Measurements from ENCODE around the gene TLR10. TPM values are rescaled to one million over a fixed set of nuclear protein-coding genes. Genes with fewer than 3 reads are reported as not detected.

TLR10 gene
- total and polyA plus RNA-seq, 3 experiments from 2014 or later, result not detected

GRCh38 chr4:38734446-38734845, 48.3 kb downstream of the TLR10 start:
- no peak for DNase-seq
- ChIA-PET POLR2A (no interaction called here), CTCF (interaction anchor here (1.2 to 3.3 kb wide), 2 partner anchors 25 to 556 kb away, joined by 4 to 31 read pairs; no protein-coding TSS in a partner anchor)
- Histone ChIP-seq H3K27me3 (ENCODE audit: insufficient read depth, low read length, poor library complexity, severe bottlenecking) (no peaks in the 10 kb centered on the region), H3K9me3 (ENCODE audit: low read length) (no peaks in the 10 kb centered on the region), H3K4me3 (ENCODE audit: low read length) (no peak overlapping the region), H3K4me1 (ENCODE audit: insufficient read depth, low read length) (peaks cover 10% of the 10 kb centered on the region), H3K36me3 (ENCODE audit: insufficient read depth, low read length) (no peaks in the 10 kb centered on the region), H3K27ac (ENCODE audit: low read depth, low read length) (no peak overlapping the region)
- Mint-ChIP-seq H3K36me3 (peaks cover 0 to 4% (median 0%) of the 10 kb centered on the region in 3 donors), H3K9me3 (peaks cover 0 to 3% (median 2%) of the 10 kb centered on the region in 5 donors), H3K27me3 (peaks cover 1 to 8% of the 10 kb centered on the region in 2 donors), H3K4me1 (peaks cover 9 to 11% (median 10%) of the 10 kb centered on the region in 3 donors), H3K27ac (peak overlapping the region in 1 of 8 donors; percentile 11), H3K4me3 (no peak overlapping the region)

- ChIA-PET POLR2A (no interaction called here), CTCF (interaction anchor here (3.3 kb wide), 1 partner anchor 555 kb away, joined by 31 read pairs; no protein-coding TSS in a partner anchor)
- H3K27ac ChIP-seq (ENCODE audit: low read depth, low read length), result no peak overlapping the region
- Mint-ChIP-seq H3K36me3 (peaks cover 0 to 4% (median 0%) of the 10 kb centered on the region in 3 donors), H3K27ac (peak overlapping the region in 1 of 8 donors; percentile 78), H3K4me3 (peak overlapping the region in 3 of 7 donors; percentile 13 to 46 (median 27)), H3K9me3 (peaks cover 0 to 3% (median 2%) of the 10 kb centered on the region in 5 donors), H3K27me3 (peaks cover 1 to 8% of the 10 kb centered on the region in 2 donors), H3K4me1 (peaks cover 10 to 16% (median 14%) of the 10 kb centered on the region in 3 donors)
- H3K9me3 ChIP-seq (ENCODE audit: low read length), result no peaks in the 10 kb centered on the region
- no peak for DNase-seq
- no peak overlapping the region for H3K4me3 ChIP-seq (ENCODE audit: low read length)
- peaks cover 10% of the 10 kb centered on the region for H3K4me1 ChIP-seq (ENCODE audit: insufficient read depth, low read length)
- no peaks in the 10 kb centered on the region for H3K36me3 ChIP-seq (ENCODE audit: insufficient read depth, low read length)
- H3K27me3 ChIP-seq (ENCODE audit: insufficient read depth, low read length, poor library complexity, severe bottlenecking), result no peaks in the 10 kb centered on the region
These were observed 49.1 kb downstream of the TLR10 start for GRCh38 chr4:38733663-38734062.

GRCh38 chr4:38730830-38731646, 51.8 kb downstream of the TLR10 start:
- Mint-ChIP-seq H3K4me1 (peaks cover 10 to 22% (median 19%) of the 10 kb centered on the region in 3 donors), H3K27ac (peak overlapping the region in 1 of 8 donors; percentile 65), H3K4me3 (peak overlapping the region in 5 of 7 donors; percentile 19 to 52 (median 46)), H3K27me3 (peaks cover 0 to 1% of the 10 kb centered on the region in 2 donors), H3K9me3 (peaks cover 0 to 3% (median 2%) of the 10 kb centered on the region in 5 donors), H3K36me3 (no peaks in the 10 kb centered on the region)
- ChIA-PET CTCF (interaction anchor here (0.7 to 7.8 kb wide), 25 partner anchors 9 to 685 kb away, joined by 3 to 170 read pairs (median 4); partner anchors contain the start of gene TLR1), POLR2A (interaction anchor here (0.8 kb wide), 1 partner anchor 26 kb away, joined by 3 read pairs; no protein-coding TSS in a partner anchor)
- no peaks in the 10 kb centered on the region for H3K27me3 ChIP-seq (ENCODE audit: insufficient read depth, low read length, poor library complexity, severe bottlenecking)
- H3K36me3 ChIP-seq (ENCODE audit: insufficient read depth, low read length), result no peaks in the 10 kb centered on the region
- no peak overlapping the region for H3K27ac ChIP-seq (ENCODE audit: low read depth, low read length)
- peak; percentile 70 to 87 (median 71) for DNase-seq
- H3K9me3 ChIP-seq (ENCODE audit: low read length), result no peaks in the 10 kb centered on the region
- peaks cover 10% of the 10 kb centered on the region for H3K4me1 ChIP-seq (ENCODE audit: insufficient read depth, low read length)
- no peak overlapping the region for H3K4me3 ChIP-seq (ENCODE audit: low read length)

GRCh38 chr4:38730493-38730829, 52.3 kb downstream of the TLR10 start:
- Histone ChIP-seq H3K27ac (ENCODE audit: low read depth, low read length) (no peak overlapping the region), H3K4me1 (ENCODE audit: insufficient read depth, low read length) (peaks cover 10% of the 10 kb centered on the region), H3K4me3 (ENCODE audit: low read length) (no peak overlapping the region), H3K9me3 (ENCODE audit: low read length) (no peaks in the 10 kb centered on the region), H3K36me3 (ENCODE audit: insufficient read depth, low read length) (no peaks in the 10 kb centered on the region), H3K27me3 (ENCODE audit: insufficient read depth, low read length, poor library complexity, severe bottlenecking) (no peaks in the 10 kb centered on the region)
- CTCF ChIA-PET, result interaction anchor here (0.8 to 7.8 kb wide), 16 partner anchors 10 to 684 kb away, joined by 3 to 170 read pairs (median 5); no protein-coding TSS in a partner anchor
- DNase-seq, result no peak
- H3K36me3 Mint-ChIP-seq, result no peaks in the 10 kb centered on the region
- peaks cover 0 to 3% (median 2%) of the 10 kb centered on the region in 5 donors for H3K9me3 Mint-ChIP-seq
- peaks cover 10 to 22% (median 19%) of the 10 kb centered on the region in 3 donors for H3K4me1 Mint-ChIP-seq
- H3K4me3 Mint-ChIP-seq, result peak overlapping the region in 2 of 7 donors; percentile 46 to 52
- POLR2A ChIA-PET, result no interaction called here
- no peak overlapping the region for H3K27ac Mint-ChIP-seq
- peaks cover 0 to 1% of the 10 kb centered on the region in 2 donors for H3K27me3 Mint-ChIP-seq

GRCh38 chr4:38728631-38729141, 54.1 kb downstream of the TLR10 start:
- H3K27ac Mint-ChIP-seq, result no peak overlapping the region
- H3K4me3 Mint-ChIP-seq, result no peak overlapping the region
- no peak overlapping the region for H3K4me3 ChIP-seq (ENCODE audit: low read length)
- H3K4me1 Mint-ChIP-seq, result peaks cover 15 to 30% (median 23%) of the 10 kb centered on the region in 3 donors
- H3K9me3 Mint-ChIP-seq, result peaks cover 0 to 2% (median 0%) of the 10 kb centered on the region in 5 donors
- H3K36me3 ChIP-seq (ENCODE audit: insufficient read depth, low read length), result no peaks in the 10 kb centered on the region
- ChIA-PET POLR2A (no interaction called here), CTCF (interaction anchor here (1.1 to 7.8 kb wide), 5 partner anchors 10 to 666 kb away, joined by 3 to 170 read pairs (median 12); no protein-coding TSS in a partner anchor)
- peaks cover 10% of the 10 kb centered on the region for H3K4me1 ChIP-seq (ENCODE audit: insufficient read depth, low read length)
- DNase-seq, result no peak
- no peak overlapping the region for H3K27ac ChIP-seq (ENCODE audit: low read depth, low read length)
- no peaks in the 10 kb centered on the region for H3K27me3 ChIP-seq (ENCODE audit: insufficient read depth, low read length, poor library complexity, severe bottlenecking)
- H3K9me3 ChIP-seq (ENCODE audit: low read length), result no peaks in the 10 kb centered on the region
- no peaks in the 10 kb centered on the region for H3K36me3 Mint-ChIP-seq
- H3K27me3 Mint-ChIP-seq, result no peaks in the 10 kb centered on the region

GRCh38 chr4:38724475-38724808, 58.3 kb downstream of the TLR10 start:
- ChIA-PET POLR2A (no interaction called here), CTCF (interaction anchor here (0.6 to 1.3 kb wide), 2 partner anchors 419 to 545 kb away, joined by 3 to 4 read pairs; no protein-coding TSS in a partner anchor)
- no peak for DNase-seq
- Mint-ChIP-seq H3K27me3 (no peaks in the 10 kb centered on the region), H3K27ac (peak overlapping the region in 2 of 8 donors; percentile 29 to 44), H3K36me3 (no peaks in the 10 kb centered on the region), H3K9me3 (no peaks in the 10 kb centered on the region), H3K4me1 (peaks cover 6 to 20% (median 12%) of the 10 kb centered on the region in 3 donors), H3K4me3 (no peak overlapping the region)
- H3K4me3 ChIP-seq (ENCODE audit: low read length), result no peak overlapping the region
- H3K36me3 ChIP-seq (ENCODE audit: insufficient read depth, low read length), result no peaks in the 10 kb centered on the region
- H3K4me1 ChIP-seq (ENCODE audit: insufficient read depth, low read length), result no peaks in the 10 kb centered on the region
- no peaks in the 10 kb centered on the region for H3K9me3 ChIP-seq (ENCODE audit: low read length)
- H3K27ac ChIP-seq (ENCODE audit: low read depth, low read length), result no peak overlapping the region
- no peaks in the 10 kb centered on the region for H3K27me3 ChIP-seq (ENCODE audit: insufficient read depth, low read length, poor library complexity, severe bottlenecking)

GRCh38 chr4:38723726-38724474, 58.9 kb downstream of the TLR10 start:
- ChIA-PET CTCF (interaction anchor here (0.6 to 1.3 kb wide), 3 partner anchors 418 to 544 kb away, joined by 3 to 5 read pairs (median 4); no protein-coding TSS in a partner anchor), POLR2A (no interaction called here)
- no peaks in the 10 kb centered on the region for H3K9me3 Mint-ChIP-seq
- no peaks in the 10 kb centered on the region for H3K36me3 Mint-ChIP-seq
- H3K9me3 ChIP-seq (ENCODE audit: low read length), result no peaks in the 10 kb centered on the region
- no peak for DNase-seq
- H3K36me3 ChIP-seq (ENCODE audit: insufficient read depth, low read length), result no peaks in the 10 kb centered on the region
- H3K27me3 Mint-ChIP-seq, result no peaks in the 10 kb centered on the region
- H3K4me1 ChIP-seq (ENCODE audit: insufficient read depth, low read length), result no peaks in the 10 kb centered on the region
- H3K4me3 Mint-ChIP-seq, result no peak overlapping the region
- peaks cover 5 to 18% (median 9%) of the 10 kb centered on the region in 3 donors for H3K4me1 Mint-ChIP-seq
- H3K4me3 ChIP-seq (ENCODE audit: low read length), result no peak overlapping the region
- no peak overlapping the region for H3K27ac ChIP-seq (ENCODE audit: low read depth, low read length)
- H3K27me3 ChIP-seq (ENCODE audit: insufficient read depth, low read length, poor library complexity, severe bottlenecking), result no peaks in the 10 kb centered on the region
- peak overlapping the region in 1 of 8 donors; percentile 57 for H3K27ac Mint-ChIP-seq

All from CD8-positive, alpha-beta memory T cell (primary cell).